PC-3 (cell line): Measurements from ENCODE around the gene PHF24. TPM values are rescaled to one million over a fixed set of nuclear protein-coding genes. Genes with fewer than 3 reads are reported as not detected.
A peak's percentile ranks its signal among the peaks of the same experiment; 100 is the strongest.
"Not testable (repeated sequence)": the region's sequence is repeated elsewhere in the genome, so short reads cannot be mapped to it uniquely, and the experiment has no call there.

Source experiments
- ATAC-seq: fragments of 200-7000 bp; cut with Tn5 transposase; 2 replicates; pipeline ENCODE4 v1.9.1; 2020; ENCODE audit warnings: mild to moderate bottlenecking, moderate library complexity
- BruUV-seq: library from RNA; stranded (reverse); fragments of 400-500 nt; replicated peaks from 2 replicates; lab custom pipeline; 2021; lab: Mats Ljungman, UMichigan
- CTCF ChIA-PET: fragments of 300-600 bp; sonication (Branson Sonifier 250); formaldehyde crosslinking; loops from one replicate; lab custom pipeline; 2022; ENCODE audit warnings: antibody characterized with exemption; lab: Charles Lee
- POLR2A ChIA-PET: fragments of 300-600 bp; sonication (Branson Sonifier 250); formaldehyde crosslinking; loops from one replicate; lab custom pipeline; 2022; ENCODE audit warnings: antibody characterized with exemption; ENCODE audit not compliant: unreplicated experiment; lab: Charles Lee
- DNase-seq: peaks from one replicate; pipeline ENCODE4 v3.0.0-alpha.2; 2015
- H2AFZ ChIP-seq: fragments of 300-600 bp; sonication (generic); 2 replicates; pipeline ENCODE4 v1.6.0; 2016; ENCODE audit warnings: antibody characterized with exemption, low read length
- H3F3A ChIP-seq: fragments of 300-600 bp; sonication (generic); one replicate; pipeline ENCODE4 v1.6.0; 2017; ENCODE audit warnings: antibody characterized with exemption, low read length, control low read depth, mild to moderate bottlenecking; ENCODE audit not compliant: unreplicated experiment
- H3K27ac ChIP-seq: fragments of 300-600 bp; sonication (generic); 2 replicates; pipeline ENCODE4 v1.5.1; 2016; ENCODE audit warnings: mild to moderate bottlenecking, low read length
- H3K27me3 ChIP-seq: fragments of 300-600 bp; sonication (generic); 2 replicates; pipeline ENCODE4 v1.6.1; 2016; ENCODE audit warnings: low read length, mixed read lengths
- H3K36me3 ChIP-seq: fragments of 300-600 bp; sonication (generic); 2 replicates; pipeline ENCODE4 v1.6.1; 2016; ENCODE audit warnings: low read depth, mixed run types, low read length, mixed read lengths
- H3K4me1 ChIP-seq: fragments of 300-600 bp; sonication (generic); 2 replicates; pipeline ENCODE4 v1.5.1; 2016; ENCODE audit warnings: low read length; ENCODE audit not compliant: insufficient read depth
- H3K4me2 ChIP-seq: fragments of 300-600 bp; sonication (generic); 2 replicates; pipeline ENCODE4 v1.6.0; 2016; ENCODE audit warnings: low read length
- H3K4me3 ChIP-seq: fragments of 300-600 bp; sonication (generic); 2 replicates; pipeline ENCODE4 v1.5.1; 2016; ENCODE audit warnings: mild to moderate bottlenecking, low read length, mixed read lengths
- H3K79me2 ChIP-seq: fragments of 300-600 bp; sonication (generic); 2 replicates; pipeline ENCODE4 v1.6.1; 2017; ENCODE audit warnings: low read length, mixed read lengths
- H3K9ac ChIP-seq: fragments of 300-600 bp; sonication (generic); 2 replicates; pipeline ENCODE4 v1.6.0; 2016; ENCODE audit warnings: mild to moderate bottlenecking, low read length
- H3K9me2 ChIP-seq: fragments of 300-600 bp; sonication (generic); replicated peaks from 2 replicates; pipeline ENCODE4 v1.6.1; 2016; ENCODE audit warnings: mixed run types, low read length, mixed read lengths
- H3K9me3 ChIP-seq: fragments of 300-600 bp; sonication (generic); 2 replicates; pipeline ENCODE4 v1.6.1; 2016; ENCODE audit warnings: low read length, mixed read lengths
- H4K20me1 ChIP-seq: fragments of 300-600 bp; sonication (generic); 2 replicates; pipeline ENCODE4 v1.6.1; 2016; ENCODE audit warnings: low read length, mixed read lengths
- CTCF ChIP-seq: fragments of 300-600 bp; sonication (generic); conservative IDR thresholded peaks from 2 replicates; pipeline ENCODE4 v1.5.1; 2017; ENCODE audit warnings: antibody characterized with exemption, low read depth, mild to moderate bottlenecking, low read length
- EZH2 ChIP-seq: fragments of 300-600 bp; sonication (generic); IDR thresholded peaks from one replicate; pipeline ENCODE4 v1.6.1; 2017; ENCODE audit warnings: antibody characterized with exemption, mild to moderate bottlenecking, low read length; ENCODE audit not compliant: unreplicated experiment
- EZH2phosphoT487 ChIP-seq: fragments of 300-600 bp; sonication (generic); IDR thresholded peaks from 2 replicates; pipeline ENCODE4 v1.6.1; 2018; ENCODE audit warnings: mild to moderate bottlenecking, antibody characterized with exemption, low read length, borderline replicate concordance
- intact Hi-C: fragments of 100-400 bp; cut with micrococcal nuclease; formaldehyde crosslinking; loops from 2 replicates; pipeline ENCODE4 v1.9.0; 2023
- total RNA-seq: library from RNA; depleted of rRNA; stranded (reverse); fragments of >200 nt; gene quantifications from 2 replicates; pipeline ENCODE4 v1.2.3, GENCODE V29; 2014

PHF24 gene
- total RNA-seq, 1 experiment from 2014 or later = not detected

- Histone ChIP-seq H3K4me2 (peak overlapping the region; percentile 46), H4K20me1 (no peaks in the 10 kb centered on the region), H3K9ac (peak overlapping the region; percentile 55), H3K9me2 (no peaks in the 10 kb centered on the region), H3K27ac (peak overlapping the region; percentile 93), H3K9me3 (no peaks in the 10 kb centered on the region), H3K36me3 (no peaks in the 10 kb centered on the region), H3K79me2 (no peaks in the 10 kb centered on the region), H3F3A (no peaks in the 10 kb centered on the region), H3K4me1 (peaks cover 30% of the 10 kb centered on the region), H2AFZ (no peak overlapping the region), H3K4me3 (no peak overlapping the region), H3K27me3 (no peaks in the 10 kb centered on the region)
- ChIA-PET POLR2A (interaction anchor here (0.6 kb wide), 1 partner anchor 70 kb away, joined by 3 read pairs; no protein-coding TSS in a partner anchor), CTCF (interaction anchor here (1.4 kb wide), 1 partner anchor 49 kb away, joined by 3 read pairs; no protein-coding TSS in a partner anchor)
- TF ChIP-seq EZH2 = no peak
- BruUV-seq = no TSS peak
- intact Hi-C loops = no loop called here
- DNase-seq (peak; percentile 72), ATAC-seq (peak; percentile 57)
These were observed 43.9 kb downstream of the PHF24 start for GRCh38 chr9:35001803-35002502.

- Histone ChIP-seq H3K27ac (peak overlapping the region; percentile 93), H3K9ac (peak overlapping the region; percentile 15; the same call in 1 of the 2 replicates), H3K36me3 (no peaks in the 10 kb centered on the region), H3K4me3 (no peak overlapping the region), H3K4me1 (peaks cover 30% of the 10 kb centered on the region), H4K20me1 (no peaks in the 10 kb centered on the region), H3K9me2 (no peaks in the 10 kb centered on the region), H2AFZ (no peak overlapping the region), H3K27me3 (no peaks in the 10 kb centered on the region), H3K9me3 (no peaks in the 10 kb centered on the region), H3F3A (no peaks in the 10 kb centered on the region), H3K4me2 (no peak overlapping the region), H3K79me2 (no peaks in the 10 kb centered on the region)
- ChIA-PET CTCF (no interaction called here), POLR2A (interaction anchor here (0.6 kb wide), 1 partner anchor 69 kb away, joined by 3 read pairs; no protein-coding TSS in a partner anchor)
- DNase-seq (no peak), ATAC-seq (no peak)
- BruUV-seq = no TSS peak
- no peak for TF ChIP-seq CTCF
- TF ChIP-seq EZH2 = no peak
- TF ChIP-seq EZH2phosphoT487 = no peak
- intact Hi-C loops = no loop called here
These were observed 44.5 kb downstream of the PHF24 start for GRCh38 chr9:35002623-35003022.

- H3F3A ChIP-seq, H3K4me3 ChIP-seq, H3K27ac ChIP-seq, H3K79me2 ChIP-seq, H3K9ac ChIP-seq, ATAC-seq, H3K4me2 ChIP-seq, intact Hi-C loops, H2AFZ ChIP-seq, POLR2A ChIA-PET, H4K20me1 ChIP-seq, BruUV-seq, CTCF ChIA-PET, H3K9me2 ChIP-seq, H3K27me3 ChIP-seq, H3K9me3 ChIP-seq, H3K36me3 ChIP-seq, DNase-seq: not testable (repeated sequence)
- H3K4me1 ChIP-seq = peaks cover 30% of the 10 kb centered on the region
These were observed 46.2 kb downstream of the PHF24 start for GRCh38 chr9:35004299-35004698.
